A549 (cell line): ENCODE results near the gene SLC22A7. TPM values are rescaled to one million over a fixed set of nuclear protein-coding genes. Genes with fewer than 3 reads are reported as not detected.

ENCODE experiments used
- ATAC-seq, 2 experiments: fragments of 200-7000 bp in 1 of 2; fragments of >200 bp in 1 of 2; cut with Nextera tagmentation in 1 of 2; cut with Tn5 transposase in 1 of 2; 3 replicates each; pipeline versions ENCODE4 v1.8.0 to v1.9.1; 2018 to 2020; ENCODE audit warnings: mild to moderate bottlenecking in 1 of 2, moderate library complexity in 1 of 2
- CTCF ChIA-PET: fragments of 300-600 bp; sonication (Branson Sonifier 250); formaldehyde crosslinking; extraction: SDS; loops from one replicate; lab custom pipeline; 2021; ENCODE audit warnings: antibody characterized with exemption, inconsistent platforms; lab: Yijun Ruan, JAX
- POLR2A ChIA-PET: fragments of 350-600 bp; formaldehyde crosslinking; extraction: SDS; loops from one replicate; lab custom pipeline; 2021; ENCODE audit warnings: antibody characterized with exemption, inconsistent platforms; lab: Yijun Ruan, JAX
- DNase-seq, 2 experiments: peaks; one replicate each; pipeline versions ENCODE4 v3.0.0 to v3.0.0-alpha.2; 2011 to 2016; ENCODE audit warnings: low read depth in 1 of 2, low spot score in 1 of 2
- FAIRE-seq: peaks from 2 replicates; lab custom pipeline; 2011; peaks lifted over from hg19 to GRCh38; lab: Jason Lieb, UNC
- H3K27ac ChIP-seq, 2 experiments: fragments of >200 bp; sonication (Bioruptor Twin); formaldehyde crosslinking; 3 replicates each; pipeline ENCODE4 v1.5.1; 2016 to 2017
- H3K4me1 ChIP-seq: fragments of >200 bp; sonication (Bioruptor Twin); formaldehyde crosslinking; 3 replicates; pipeline ENCODE4 v1.6.1; 2016
- H3K4me2 ChIP-seq: fragments of >200 bp; sonication (Bioruptor Twin); formaldehyde crosslinking; 3 replicates; pipeline ENCODE4 v1.6.1; 2016
- H3K4me3 ChIP-seq: fragments of >200 bp; sonication (Bioruptor Twin); formaldehyde crosslinking; 3 replicates; pipeline ENCODE4 v1.5.1; 2016
- H3K9me3 ChIP-seq: fragments of >200 bp; sonication (Bioruptor Twin); formaldehyde crosslinking; 3 replicates; pipeline ENCODE4 v1.6.1; 2016
- BHLHE40 ChIP-seq: IDR thresholded peaks from 2 replicates; pipeline ENCODE4 v1.6.1; 2012; ENCODE audit warnings: low read depth, low read length, inconsistent platforms
- CBX2 ChIP-seq: fragments of 200-600 bp; sonication (generic); IDR thresholded peaks from 2 replicates; pipeline ENCODE4 v1.6.1; 2016; ENCODE audit warnings: low read depth, mild to moderate bottlenecking, borderline replicate concordance
- CEBPB ChIP-seq, 2 experiments: fragments of >200 bp in 1 of 2; sonication (Bioruptor Twin) in 1 of 2; formaldehyde crosslinking in 1 of 2; IDR thresholded peaks; 2 replicates each; pipeline ENCODE4 v1.6.1; 2012 to 2016
- CHD4 ChIP-seq: fragments of 200-600 bp; sonication (generic); IDR thresholded peaks from 2 replicates; pipeline ENCODE4 v1.6.1; 2016; ENCODE audit warnings: antibody characterized with exemption, mild to moderate bottlenecking, borderline replicate concordance
- FOSB ChIP-seq: fragments of 250-450 bp; sonication (Bioruptor Pico); IDR thresholded peaks from 2 replicates; pipeline ENCODE4 v1.5.0; 2020; ENCODE audit warnings: mild to moderate bottlenecking, moderate library complexity
- FOSL2 ChIP-seq, 2 experiments: fragments of 450-650 bp in 1 of 2; fragments of >200 bp in 1 of 2; sonication (Bioruptor Twin) in 1 of 2; formaldehyde crosslinking; IDR thresholded peaks; 2 replicates each; pipeline versions ENCODE4 v1.5.0 to v1.6.1; 2016 to 2020; ENCODE audit warnings: mild to moderate bottlenecking in 1 of 2, moderate library complexity in 1 of 2
- FOXS1 ChIP-seq: fragments of 250-450 bp; sonication (Bioruptor Pico); IDR thresholded peaks from 2 replicates; pipeline ENCODE4 v1.5.0; 2020; ENCODE audit warnings: mild to moderate bottlenecking, moderate library complexity
- GATA3 ChIP-seq: IDR thresholded peaks from 2 replicates; pipeline ENCODE4 v1.6.1; 2012; ENCODE audit warnings: borderline replicate concordance
- HMGXB4 ChIP-seq: fragments of 250-450 bp; sonication (Bioruptor Pico); IDR thresholded peaks from 2 replicates; pipeline ENCODE4 v1.5.0; 2021; ENCODE audit warnings: mild to moderate bottlenecking, moderate library complexity, borderline replicate concordance
- KDM1A ChIP-seq: fragments of 200-600 bp; sonication (generic); IDR thresholded peaks from 2 replicates; pipeline ENCODE4 v1.6.1; 2016; ENCODE audit warnings: low read depth, mild to moderate bottlenecking
- MAFK ChIP-seq: fragments of 450-650 bp; IDR thresholded peaks from 2 replicates; pipeline ENCODE4 v1.6.1; 2014; ENCODE audit not compliant: partially characterized antibody
- MYC ChIP-seq: IDR thresholded peaks from 2 replicates; pipeline ENCODE4 v1.6.1; 2012; ENCODE audit warnings: mild to moderate bottlenecking, inconsistent platforms, low read length, improper control_type of control experiment, borderline replicate concordance
- NFE2L2 ChIP-seq: fragments of 150-350 bp; conservative IDR thresholded peaks from 2 replicates; pipeline ENCODE4 v1.6.1; 2014; ENCODE audit warnings: low read length
- PBX3 ChIP-seq: IDR thresholded peaks from 2 replicates; pipeline ENCODE4 v1.6.1; 2012
- SMC3 ChIP-seq: fragments of >200 bp; sonication (Bioruptor Twin); formaldehyde crosslinking; IDR thresholded peaks from 3 replicates; pipeline ENCODE4 v1.6.1; 2018; ENCODE audit warnings: inconsistent platforms
- SREBF2 ChIP-seq: fragments of 450-650 bp; IDR thresholded peaks from 2 replicates; pipeline ENCODE4 v1.6.1; 2014; ENCODE audit warnings: mild to moderate bottlenecking, moderate library complexity
- TFCP2L1 ChIP-seq: fragments of 250-450 bp; sonication (Bioruptor Pico); IDR thresholded peaks from 2 replicates; pipeline ENCODE4 v1.5.0; 2021; ENCODE audit warnings: mild to moderate bottlenecking
- WGBS: methylation state at CpG from one replicate; pipeline ENCODE4 v1.1.6; 2017; ENCODE audit errors: missing lambda C conversion rate; 5-methylcytosine and 5-hydroxymethylcytosine counted together
- polyA plus RNA-seq, 4 experiments: library from polyadenylated mRNA; depleted of rRNA in 3 of 4; stranded (reverse); fragments of >200 nt; fragmentation: RNase III in 1 of 4; extraction: RNeasy Plus Mini Kit Qiagen cat#74134 plus additional on column Dnase treatment in 1 of 4; gene quantifications; 2 replicates in 3 of 4; 3 replicates in 1 of 4; pipeline ENCODE4 v1.2.3, GENCODE V29; 2011 to 2017
- TF ChIP-seq, protein P1 (sequence below): fragments of 250-450 bp; sonication (Bioruptor Pico); IDR thresholded peaks from 2 replicates; pipeline ENCODE4 v1.5.0; 2020; ENCODE audit warnings: low read depth, mild to moderate bottlenecking, moderate library complexity
- TF ChIP-seq, protein P2 (sequence below): fragments of >200 bp; sonication (Bioruptor Twin); formaldehyde crosslinking; IDR thresholded peaks from 3 replicates; pipeline ENCODE4 v1.6.1; 2016

The SLC22A7 gene
- polyA plus RNA-seq, 2 of the 4 experiments (the other 2 are of a cell fraction): not detected

- H3K4me2 ChIP-seq: no peak overlapping the region
- TF ChIP-seq, protein P1, sequence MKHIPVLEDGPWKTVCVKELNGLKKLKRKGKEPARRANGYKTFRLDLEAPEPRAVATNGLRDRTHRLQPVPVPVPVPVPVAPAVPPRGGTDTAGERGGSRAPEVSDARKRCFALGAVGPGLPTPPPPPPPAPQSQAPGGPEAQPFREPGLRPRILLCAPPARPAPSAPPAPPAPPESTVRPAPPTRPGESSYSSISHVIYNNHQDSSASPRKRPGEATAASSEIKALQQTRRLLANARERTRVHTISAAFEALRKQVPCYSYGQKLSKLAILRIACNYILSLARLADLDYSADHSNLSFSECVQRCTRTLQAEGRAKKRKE: no peak
- TF ChIP-seq HMGXB4 (CRISPR knock-in tag) (no peak), FOSB (CRISPR knock-in tag) (no peak)
- DNase-seq: no peak
- ATAC-seq: no peak
- ChIA-PET POLR2A (no interaction called here), CTCF (no interaction called here)
- no CpG with 5 or more reads among the region's 5 CpGs for WGBS
- no peak for FAIRE-seq
- H3K27ac ChIP-seq: no peak overlapping the region
- H3K4me3 ChIP-seq: no peak overlapping the region
- peaks cover 14% of the 10 kb centered on the region; the same call in 2 of the 3 replicates for H3K4me1 ChIP-seq
- no peaks in the 10 kb centered on the region for H3K9me3 ChIP-seq
These were observed 12.2 kb upstream of the SLC22A7 start for GRCh38 chr6:43285832-43286231.

GRCh38 chr6:43286456-43286979 lies 11.5 kb upstream of the SLC22A7 start:
- Histone ChIP-seq H3K9me3 (no peaks in the 10 kb centered on the region), H3K4me3 (no peak overlapping the region), H3K4me2 (no peak overlapping the region), H3K4me1 (peaks cover 14% of the 10 kb centered on the region; the same call in 2 of the 3 replicates), H3K27ac (peak overlapping the region in 1 of 2 experiments; percentile 63; a peak in 1 of 6 replicates)
- WGBS: 75% methylated on average over 2 of the region's 6 CpGs
- ChIA-PET CTCF (interaction anchor here (1.0 to 2.6 kb wide), 5 partner anchors 18 to 111 kb away, joined by 3 to 6 read pairs (median 3); no protein-coding TSS in a partner anchor), POLR2A (no interaction called here)
- no peak for DNase-seq
- no peak for FAIRE-seq
- ATAC-seq: no peak; a peak in 1 of 6 replicates
- TF ChIP-seq KDM1A (no peak), GATA3 (no peak), CBX2 (no peak), FOSL2 (IDR thresholded peaks at IDR 0.05) (no peak), FOSL2 (CRISPR knock-in tag; IDR thresholded peaks at IDR 0.05) (no peak), MYC (no peak), MAFK (no peak), BHLHE40 (no peak), FOXS1 (CRISPR knock-in tag) (no peak), TFCP2L1 (CRISPR knock-in tag) (no peak), SREBF2 (no peak), NFE2L2 (no peak), CEBPB (IDR thresholded peaks at IDR 0.05) (no peak), CHD4 (no peak), SMC3 (no peak), PBX3 (no peak)
- TF ChIP-seq, protein P2, sequence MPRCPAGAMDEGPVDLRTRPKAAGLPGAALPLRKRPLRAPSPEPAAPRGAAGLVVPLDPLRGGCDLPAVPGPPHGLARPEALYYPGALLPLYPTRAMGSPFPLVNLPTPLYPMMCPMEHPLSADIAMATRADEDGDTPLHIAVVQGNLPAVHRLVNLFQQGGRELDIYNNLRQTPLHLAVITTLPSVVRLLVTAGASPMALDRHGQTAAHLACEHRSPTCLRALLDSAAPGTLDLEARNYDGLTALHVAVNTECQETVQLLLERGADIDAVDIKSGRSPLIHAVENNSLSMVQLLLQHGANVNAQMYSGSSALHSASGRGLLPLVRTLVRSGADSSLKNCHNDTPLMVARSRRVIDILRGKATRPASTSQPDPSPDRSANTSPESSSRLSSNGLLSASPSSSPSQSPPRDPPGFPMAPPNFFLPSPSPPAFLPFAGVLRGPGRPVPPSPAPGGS: no peak
